ENCODE results near the gene ZNF497.
"Not testable (repeated sequence)": the region's sequence is repeated elsewhere in the genome, so short reads cannot be mapped to it uniquely, and the experiment has no call there.

Gene ZNF497

GRCh38 chr19:58393725-58394033 is 31.1 kb upstream of the ZNF497 start:
- no peak for DNase-seq

GRCh38 chr19:58392945-58393724 is 30.6 kb upstream of the ZNF497 start:
- DNase-seq, result no peak

- DNase-seq, result no peak
Measured at GRCh38 chr19:58388175-58388526, 25.6 kb upstream of the ZNF497 start.

- DNase-seq, result no peak
Measured at GRCh38 chr19:58387338-58388174, 25.0 kb upstream of the ZNF497 start.

- peak; percentile 99 for DNase-seq
Measured at GRCh38 chr19:58386576-58387337, 24.2 kb upstream of the ZNF497 start, which contains the start of gene RPS5. RPS5 (plus strand) TSS chr19:58387269; CDS start chr19:58388138, 869 bp downstream.

- no peak for DNase-seq
Measured at GRCh38 chr19:58385891-58386575, 23.5 kb upstream of the ZNF497 start.

- DNase-seq, result no peak
Measured at GRCh38 chr19:58385313-58385890, 22.9 kb upstream of the ZNF497 start.

GRCh38 chr19:58382997-58383603 is 20.5 kb upstream of the ZNF497 start:
- no peak for DNase-seq

GRCh38 chr19:58381460-58382212 is 19.1 kb upstream of the ZNF497 start:
- DNase-seq, result no peak

- peak; percentile 100 for DNase-seq
Measured at GRCh38 chr19:58380662-58381459, 18.3 kb upstream of the ZNF497 start, which contains the start of gene ZNF837. ZNF837 (minus strand) TSS chr19:58381030; CDS start chr19:58369332, 11,698 bp downstream.

GRCh38 chr19:58380037-58380661 is 17.6 kb upstream of the ZNF497 start:
- no peak for DNase-seq

GRCh38 chr19:58379246-58379645 is 16.7 kb upstream of the ZNF497 start:
- no peak for DNase-seq

GRCh38 chr19:58376724-58377123 is 14.2 kb upstream of the ZNF497 start:
- not testable (repeated sequence) for DNase-seq

- DNase-seq, result no peak
Measured at GRCh38 chr19:58374200-58374599, 11.6 kb upstream of the ZNF497 start.

GRCh38 chr19:58372311-58373133 is 10.0 kb upstream of the ZNF497 start:
- no peak for DNase-seq

GRCh38 chr19:58368561-58369360 is 6.2 kb upstream of the ZNF497 start:
- no peak for DNase-seq

GRCh38 chr19:58367698-58368454 is 5.3 kb upstream of the ZNF497 start:
- no peak for DNase-seq
